HG02759 (cell line): ENCODE measurements around the gene PLEK.
A peak's percentile ranks its signal among the peaks of the same experiment; 100 is the strongest.

Source experiments
- ATAC-seq: cut with Tn5 transposase; IDR thresholded peaks from one replicate; pipeline ENCODE4 v1.9.1; 2021; ENCODE audit warnings: mild to moderate bottlenecking, moderate library complexity; ENCODE audit not compliant: unreplicated experiment

PLEK gene

GRCh38 chr2:68414452-68414851, 49.4 kb downstream of the PLEK start:
- ATAC-seq: no peak

GRCh38 chr2:68414876-68415275, 49.8 kb downstream of the PLEK start:
- no peak for ATAC-seq

- no peak for ATAC-seq
These were observed 50.4 kb downstream of the PLEK start for GRCh38 chr2:68415521-68415920.

- ATAC-seq: no peak
These were observed 51.1 kb downstream of the PLEK start for GRCh38 chr2:68416081-68416675.

- peak; percentile 54 for ATAC-seq
These were observed 52.8 kb downstream of the PLEK start for GRCh38 chr2:68417926-68418325.

- no peak for ATAC-seq
These were observed 53.3 kb downstream of the PLEK start for GRCh38 chr2:68418419-68418818.

- peak; percentile 45 for ATAC-seq
These were observed 53.8 kb downstream of the PLEK start for GRCh38 chr2:68418855-68419254.

- ATAC-seq: no peak
These were observed 55.3 kb downstream of the PLEK start for GRCh38 chr2:68420254-68420910.

- peak; percentile 80 for ATAC-seq
These were observed 59.0 kb downstream of the PLEK start for GRCh38 chr2:68423966-68424650.

- no peak for ATAC-seq
These were observed 60.4 kb downstream of the PLEK start for GRCh38 chr2:68425503-68425902.

- no peak for ATAC-seq
These were observed 61.4 kb downstream of the PLEK start for GRCh38 chr2:68426446-68426845.

GRCh38 chr2:68426848-68427579, 61.9 kb downstream of the PLEK start:
- ATAC-seq: peak; percentile 28

- no peak for ATAC-seq
These were observed 63.0 kb downstream of the PLEK start for GRCh38 chr2:68428126-68428525.

- ATAC-seq: no peak
These were observed 63.7 kb downstream of the PLEK start for GRCh38 chr2:68428746-68429145.

- ATAC-seq: no peak
These were observed 64.3 kb downstream of the PLEK start for GRCh38 chr2:68429311-68429826.

GRCh38 chr2:68431316-68431972, 66.4 kb downstream of the PLEK start:
- ATAC-seq: no peak

- ATAC-seq: no peak
These were observed 67.9 kb downstream of the PLEK start for GRCh38 chr2:68432696-68433658.

- ATAC-seq: peak; percentile 49
These were observed 69.9 kb downstream of the PLEK start for GRCh38 chr2:68434981-68435380.

GRCh38 chr2:68435615-68436014, 70.5 kb downstream of the PLEK start:
- ATAC-seq: no peak

- no peak for ATAC-seq
These were observed 71.2 kb downstream of the PLEK start for GRCh38 chr2:68436270-68436669.
